ENCODE measurements around the gene AMMECR1.

- TF ChIP-seq CTCF (conservative IDR thresholded peaks at IDR 0.05; ENCODE audit: low read length): no peak
- TF ChIP-seq EZH2phosphoT487 (IDR thresholded peaks at IDR 0.05; ENCODE audit: borderline replicate concordance): no peak
Measured at GRCh38 chrX:110162867-110163266, 155.0 kb downstream of the AMMECR1 start.

Measured in Loucy (cell line).